ENCODE measurements around the gene PABPN1L.
"Not testable (repeated sequence)": the region's sequence is repeated elsewhere in the genome, so short reads cannot be mapped to it uniquely, and the experiment has no call there.

The PABPN1L gene

GRCh38 chr16:88900662-88901052 is 34.2 kb upstream of the PABPN1L start:
- Histone ChIP-seq H3K36me3 (ENCODE audit: insufficient read depth, insufficient read length, low read length) (no peaks in the 10 kb centered on the region), H3K9me3 (ENCODE audit: insufficient read depth, low read length) (no peaks in the 10 kb centered on the region), H3K27me3 (ENCODE audit: insufficient read depth, insufficient read length) (no peaks in the 10 kb centered on the region), H3K9ac (ENCODE audit: insufficient read length, low read depth) (no peak overlapping the region), H3K4me3 (ENCODE audit: insufficient read length, low read depth) (no peak overlapping the region), H3K4me1 (ENCODE audit: insufficient read depth, insufficient read length) (peaks cover 9% of the 10 kb centered on the region)
- no peak for DNase-seq (ENCODE audit: low read depth, low spot score)
- TF ChIP-seq YY1 (IDR thresholded peaks at IDR 0.05; ENCODE audit: insufficient read depth, insufficient read length) (no peak), SUZ12 (IDR thresholded peaks at IDR 0.05; ENCODE audit: extremely low read depth, insufficient read depth, insufficient read length) (no peak), ZNF274 (IDR thresholded peaks at IDR 0.05; ENCODE audit: low read depth, low read length) (no peak)

GRCh38 chr16:88899901-88900661 is 33.6 kb upstream of the PABPN1L start:
- Histone ChIP-seq H3K36me3 (ENCODE audit: insufficient read depth, insufficient read length, low read length) (no peaks in the 10 kb centered on the region), H3K4me1 (ENCODE audit: insufficient read depth, insufficient read length) (peaks cover 9% of the 10 kb centered on the region), H3K9ac (ENCODE audit: insufficient read length, low read depth) (peak overlapping the region; percentile 9), H3K4me3 (ENCODE audit: insufficient read length, low read depth) (no peak overlapping the region), H3K27me3 (ENCODE audit: insufficient read depth, insufficient read length) (no peaks in the 10 kb centered on the region), H3K9me3 (ENCODE audit: insufficient read depth, low read length) (no peaks in the 10 kb centered on the region)
- no peak for DNase-seq (ENCODE audit: low read depth, low spot score)
- TF ChIP-seq ZNF274 (IDR thresholded peaks at IDR 0.05; ENCODE audit: low read depth, low read length) = no peak
- TF ChIP-seq YY1 (IDR thresholded peaks at IDR 0.05; ENCODE audit: insufficient read depth, insufficient read length) = no peak
- TF ChIP-seq SUZ12 (IDR thresholded peaks at IDR 0.05; ENCODE audit: extremely low read depth, insufficient read depth, insufficient read length) = no peak

GRCh38 chr16:88897696-88898425 is 31.4 kb upstream of the PABPN1L start:
- no peak for TF ChIP-seq YY1 (IDR thresholded peaks at IDR 0.05; ENCODE audit: insufficient read depth, insufficient read length)
- no peak for TF ChIP-seq SUZ12 (IDR thresholded peaks at IDR 0.05; ENCODE audit: extremely low read depth, insufficient read depth, insufficient read length)
- TF ChIP-seq ZNF274 (IDR thresholded peaks at IDR 0.05; ENCODE audit: low read depth, low read length) = no peak
- no peaks in the 10 kb centered on the region for H3K27me3 ChIP-seq (ENCODE audit: insufficient read depth, insufficient read length)
- peaks cover 13% of the 10 kb centered on the region for H3K4me1 ChIP-seq (ENCODE audit: insufficient read depth, insufficient read length)

GRCh38 chr16:88896238-88897070 is 30.0 kb upstream of the PABPN1L start:
- no peak for DNase-seq (ENCODE audit: low read depth, low spot score)
- Histone ChIP-seq H3K27me3 (ENCODE audit: insufficient read depth, insufficient read length) (no peaks in the 10 kb centered on the region), H3K9me3 (ENCODE audit: insufficient read depth, low read length) (no peaks in the 10 kb centered on the region), H3K4me1 (ENCODE audit: insufficient read depth, insufficient read length) (peaks cover 5% of the 10 kb centered on the region), H3K9ac (ENCODE audit: insufficient read length, low read depth) (no peak overlapping the region), H3K4me3 (ENCODE audit: insufficient read length, low read depth) (no peak overlapping the region), H3K36me3 (ENCODE audit: insufficient read depth, insufficient read length, low read length) (no peaks in the 10 kb centered on the region)
- no peak for TF ChIP-seq ZNF274 (IDR thresholded peaks at IDR 0.05; ENCODE audit: low read depth, low read length)
- TF ChIP-seq YY1 (IDR thresholded peaks at IDR 0.05; ENCODE audit: insufficient read depth, insufficient read length) = no peak
- TF ChIP-seq SUZ12 (IDR thresholded peaks at IDR 0.05; ENCODE audit: extremely low read depth, insufficient read depth, insufficient read length) = no peak

More at GRCh38 chr16:88897696-88898425, 31.4 kb upstream of the PABPN1L start:
- H3K36me3 ChIP-seq (ENCODE audit: insufficient read depth, insufficient read length, low read length) = no peaks in the 10 kb centered on the region
- H3K4me3 ChIP-seq (ENCODE audit: insufficient read length, low read depth) = no peak overlapping the region
- no peak overlapping the region for H3K9ac ChIP-seq (ENCODE audit: insufficient read length, low read depth)
- H3K9me3 ChIP-seq (ENCODE audit: insufficient read depth, low read length) = no peaks in the 10 kb centered on the region
- no peak for DNase-seq (ENCODE audit: low read depth, low spot score)

- H3K36me3 ChIP-seq (ENCODE audit: insufficient read depth, insufficient read length, low read length) = no peaks in the 10 kb centered on the region
- H3K9me3 ChIP-seq (ENCODE audit: insufficient read depth, low read length) = no peaks in the 10 kb centered on the region
- no peak overlapping the region for H3K9ac ChIP-seq (ENCODE audit: insufficient read length, low read depth)
- no peak for DNase-seq (ENCODE audit: low read depth, low spot score)
- H3K4me3 ChIP-seq (ENCODE audit: insufficient read length, low read depth) = no peak overlapping the region
- TF ChIP-seq YY1 (IDR thresholded peaks at IDR 0.05; ENCODE audit: insufficient read depth, insufficient read length) (no peak), SUZ12 (IDR thresholded peaks at IDR 0.05; ENCODE audit: extremely low read depth, insufficient read depth, insufficient read length) (no peak), ZNF274 (IDR thresholded peaks at IDR 0.05; ENCODE audit: low read depth, low read length) (no peak)
- H3K27me3 ChIP-seq (ENCODE audit: insufficient read depth, insufficient read length) = no peaks in the 10 kb centered on the region
- H3K4me1 ChIP-seq (ENCODE audit: insufficient read depth, insufficient read length) = peaks cover 5% of the 10 kb centered on the region
Measured at GRCh38 chr16:88895335-88895734, 28.9 kb upstream of the PABPN1L start.

- Histone ChIP-seq H3K4me1 (ENCODE audit: insufficient read depth, insufficient read length) (peaks cover 5% of the 10 kb centered on the region), H3K36me3 (ENCODE audit: insufficient read depth, insufficient read length, low read length) (no peaks in the 10 kb centered on the region), H3K9ac (ENCODE audit: insufficient read length, low read depth) (no peak overlapping the region), H3K27me3 (ENCODE audit: insufficient read depth, insufficient read length) (no peaks in the 10 kb centered on the region), H3K9me3 (ENCODE audit: insufficient read depth, low read length) (no peaks in the 10 kb centered on the region), H3K4me3 (ENCODE audit: insufficient read length, low read depth) (no peak overlapping the region)
- DNase-seq (ENCODE audit: low read depth, low spot score) = no peak
- TF ChIP-seq YY1 (IDR thresholded peaks at IDR 0.05; ENCODE audit: insufficient read depth, insufficient read length) (no peak), ZNF274 (IDR thresholded peaks at IDR 0.05; ENCODE audit: low read depth, low read length) (no peak), SUZ12 (IDR thresholded peaks at IDR 0.05; ENCODE audit: extremely low read depth, insufficient read depth, insufficient read length) (no peak)
Measured at GRCh38 chr16:88894681-88895300, 28.3 kb upstream of the PABPN1L start.

GRCh38 chr16:88894266-88894665 is 27.8 kb upstream of the PABPN1L start:
- not testable (repeated sequence) for H3K4me3 ChIP-seq (ENCODE audit: insufficient read length, low read depth); H3K27me3 ChIP-seq (ENCODE audit: insufficient read depth, insufficient read length); H3K36me3 ChIP-seq (ENCODE audit: insufficient read depth, insufficient read length, low read length); DNase-seq (ENCODE audit: low read depth, low spot score); H3K9ac ChIP-seq (ENCODE audit: insufficient read length, low read depth); H3K4me1 ChIP-seq (ENCODE audit: insufficient read depth, insufficient read length); H3K9me3 ChIP-seq (ENCODE audit: insufficient read depth, low read length)
